GM21723 (cell line): Measurements from ENCODE around the gene IFI27L1.
A peak's percentile ranks its signal among the peaks of the same experiment; 100 is the strongest.

Experiments used
- ATAC-seq: cut with Tn5 transposase; IDR thresholded peaks from one replicate; pipeline ENCODE4 v1.9.1; 2021; ENCODE audit warnings: mild to moderate bottlenecking, moderate library complexity; ENCODE audit not compliant: unreplicated experiment

IFI27L1 gene

DNA sequence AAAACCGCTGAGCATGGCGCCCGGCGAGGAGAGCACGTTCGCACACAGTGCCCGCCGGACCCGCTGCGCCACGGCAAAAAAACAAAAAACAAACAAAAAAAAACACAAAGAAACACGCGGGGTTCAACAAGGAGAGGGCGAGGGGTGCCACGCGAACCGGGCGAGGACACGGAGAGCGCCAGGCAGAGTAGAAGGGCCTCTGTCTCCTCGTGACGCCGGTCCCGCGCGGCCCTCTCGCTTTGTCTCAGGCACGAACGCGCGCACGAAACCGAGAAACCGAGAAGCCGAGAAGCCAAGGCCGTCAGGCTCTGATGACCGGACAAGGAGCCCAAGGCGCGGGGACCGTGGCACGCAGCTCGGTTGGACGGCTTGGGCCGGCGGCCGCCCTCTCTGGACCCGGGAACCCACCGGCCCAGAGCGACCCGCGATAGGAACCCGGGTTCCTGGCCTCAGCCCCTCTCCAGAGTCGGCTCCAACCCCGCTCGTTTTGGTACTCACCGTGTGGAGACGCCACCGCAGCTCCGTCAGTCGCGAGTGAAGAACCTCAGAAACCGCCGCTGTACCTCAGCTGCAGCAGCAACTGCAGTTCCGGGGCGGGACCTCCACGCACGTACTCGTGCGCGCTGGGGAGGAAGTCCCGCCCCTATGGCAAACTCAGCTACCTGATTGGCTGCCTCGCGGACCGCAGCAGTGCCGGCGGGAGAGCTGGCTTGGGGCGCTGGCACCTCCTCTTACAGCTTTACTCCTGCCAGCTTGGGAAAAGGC is at the start of gene IFI27L1, which contains the start of gene DDX24:
Gene IFI27L1 (plus strand): TSS at position 690 of the 765 bp plus-strand sequence. CDS start 15,628 bp downstream, outside the sequence.
Gene DDX24 (minus strand): TSS at position 582 of the 765 bp plus-strand sequence. CDS start 1,460 bp downstream, outside the sequence.
- peak; percentile 99 for ATAC-seq

GRCh38 chr14:94031883-94032279 is 49.2 kb upstream of the IFI27L1 start:
- ATAC-seq: no peak

DNA sequence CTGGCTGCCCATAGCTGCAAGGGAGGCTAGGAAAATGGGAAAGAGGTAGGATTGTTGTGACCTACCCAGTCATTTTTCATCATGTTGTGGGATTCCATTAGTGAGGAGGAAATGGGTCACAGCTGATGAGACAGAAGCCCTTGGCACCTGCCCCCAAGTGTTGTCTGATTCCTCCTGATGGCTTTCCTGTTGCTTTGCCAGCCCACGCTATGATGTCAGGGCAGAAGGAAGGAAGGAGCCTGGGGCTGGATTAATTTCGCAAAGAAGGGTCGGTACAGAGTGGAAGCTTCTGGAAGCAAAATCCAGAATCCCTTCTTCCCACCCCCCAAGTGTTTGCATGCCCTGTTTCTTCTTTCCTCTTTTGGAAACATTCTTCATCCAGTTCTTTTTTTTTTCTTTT is 46.2 kb upstream of the IFI27L1 start:
- no peak for ATAC-seq

GRCh38 chr14:94036313-94037167 is 44.6 kb upstream of the IFI27L1 start:
- peak; percentile 95 for ATAC-seq

GRCh38 chr14:94037954-94038353 is 43.2 kb upstream of the IFI27L1 start:
- no peak for ATAC-seq

GRCh38 chr14:94038510-94038909 is 42.6 kb upstream of the IFI27L1 start:
- no peak for ATAC-seq

- no peak for ATAC-seq
These were observed 42.0 kb upstream of the IFI27L1 start for GRCh38 chr14:94038921-94039629.

- ATAC-seq: no peak
These were observed 40.9 kb upstream of the IFI27L1 start for GRCh38 chr14:94040247-94040646.

- ATAC-seq: no peak
These were observed 40.3 kb upstream of the IFI27L1 start for GRCh38 chr14:94040796-94041195.

DNA sequence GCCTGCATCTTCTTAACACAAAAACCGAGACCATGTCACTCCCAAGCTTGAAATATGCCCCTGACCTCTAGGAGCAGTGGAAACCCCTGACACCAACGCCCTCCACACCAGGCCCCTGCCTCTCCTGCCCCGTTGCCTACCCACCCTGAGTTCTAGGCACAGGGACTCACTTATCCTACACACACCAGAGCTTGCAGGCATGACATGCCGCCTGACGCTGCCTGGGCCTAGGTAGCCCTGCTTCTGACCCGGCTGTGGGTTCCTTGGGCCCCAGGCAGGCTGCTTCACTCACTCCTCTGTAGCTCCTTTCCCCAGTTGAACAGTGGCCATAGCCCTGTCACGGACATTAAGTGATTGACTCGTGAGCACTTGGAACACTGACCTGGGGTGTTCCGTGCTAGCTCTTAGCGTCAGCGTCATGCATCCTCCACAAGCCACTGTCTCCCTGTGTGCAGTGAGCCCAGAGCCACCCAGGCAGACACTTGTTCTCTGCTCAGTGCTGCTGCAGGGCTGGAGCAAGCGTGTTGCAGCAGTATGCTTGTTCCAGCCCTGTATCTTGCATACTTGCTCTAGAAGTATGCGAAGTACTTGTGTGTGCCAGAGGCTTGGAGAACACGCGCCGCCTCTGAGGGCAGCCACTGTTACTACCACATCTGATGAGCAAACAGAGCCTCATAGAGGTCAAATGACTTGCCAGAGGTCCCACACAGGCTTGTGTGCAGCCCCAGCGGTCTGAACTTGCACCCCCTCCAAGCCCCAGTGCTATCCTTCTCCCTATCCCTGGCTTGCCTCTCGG is 39.4 kb upstream of the IFI27L1 start:
- no peak for ATAC-seq

DNA sequence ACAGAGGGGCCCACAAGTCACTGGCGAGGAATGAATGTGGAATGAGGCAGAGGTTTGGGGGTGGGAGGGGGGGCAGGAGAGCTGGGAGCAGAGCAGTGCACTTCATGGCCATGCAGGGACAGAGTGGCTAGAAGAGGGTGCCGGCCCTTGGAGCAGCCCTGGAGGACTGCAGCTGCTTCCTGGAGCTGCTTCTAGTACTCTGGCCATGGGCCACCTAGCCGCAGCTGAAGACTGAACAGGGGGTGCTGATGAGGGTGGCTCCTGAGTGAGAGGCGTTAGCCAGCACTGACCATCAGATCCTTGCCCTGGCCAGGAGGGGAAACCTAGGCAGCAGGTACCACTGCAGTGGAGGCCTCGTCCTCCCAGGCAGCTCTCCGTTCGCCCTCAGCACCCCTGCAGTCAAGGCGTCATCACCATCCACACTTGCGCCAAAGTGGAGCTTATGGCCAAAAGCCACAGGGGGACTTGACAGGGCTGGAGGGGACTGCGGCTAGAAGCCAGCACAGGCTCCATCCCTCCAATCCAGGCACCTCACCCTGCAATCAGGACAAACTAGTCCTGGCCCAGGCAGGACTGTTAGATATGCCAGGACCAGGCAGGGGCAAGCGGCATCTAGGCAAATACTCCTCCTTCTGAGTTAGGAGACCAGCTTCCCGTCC is 38.5 kb upstream of the IFI27L1 start:
- no peak for ATAC-seq

DNA sequence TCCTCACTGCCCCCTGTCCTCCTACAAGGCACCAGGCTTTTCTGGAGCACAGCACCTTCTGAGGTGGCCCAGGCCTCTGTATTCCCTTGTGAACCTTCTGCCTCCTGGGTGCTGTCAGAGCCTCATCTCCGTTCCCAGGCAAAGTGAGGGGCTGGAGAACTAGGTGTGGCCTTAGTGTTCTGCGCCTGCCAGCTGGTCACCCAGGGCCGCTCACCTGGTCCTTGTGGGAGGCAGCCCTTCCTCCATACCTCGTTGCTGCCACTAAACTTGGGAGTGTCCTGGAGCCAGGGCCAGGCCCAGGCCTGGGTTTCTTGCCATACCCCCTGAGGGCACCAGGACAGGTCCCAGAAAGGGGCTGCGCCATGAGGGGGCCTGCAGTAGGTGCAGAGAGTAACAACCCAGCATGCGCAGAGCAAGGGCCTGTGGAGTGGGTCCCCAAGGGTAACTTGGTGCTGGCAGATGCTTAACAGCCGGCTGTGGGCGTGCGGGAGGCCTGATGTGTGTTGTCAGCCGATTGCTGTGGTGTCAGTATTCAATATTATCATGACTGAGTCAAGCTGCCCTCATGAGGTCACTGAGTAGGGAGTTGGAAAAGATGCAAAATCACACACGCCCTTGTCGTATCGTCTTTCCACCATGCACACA is 37.9 kb upstream of the IFI27L1 start:
- no peak for ATAC-seq

DNA sequence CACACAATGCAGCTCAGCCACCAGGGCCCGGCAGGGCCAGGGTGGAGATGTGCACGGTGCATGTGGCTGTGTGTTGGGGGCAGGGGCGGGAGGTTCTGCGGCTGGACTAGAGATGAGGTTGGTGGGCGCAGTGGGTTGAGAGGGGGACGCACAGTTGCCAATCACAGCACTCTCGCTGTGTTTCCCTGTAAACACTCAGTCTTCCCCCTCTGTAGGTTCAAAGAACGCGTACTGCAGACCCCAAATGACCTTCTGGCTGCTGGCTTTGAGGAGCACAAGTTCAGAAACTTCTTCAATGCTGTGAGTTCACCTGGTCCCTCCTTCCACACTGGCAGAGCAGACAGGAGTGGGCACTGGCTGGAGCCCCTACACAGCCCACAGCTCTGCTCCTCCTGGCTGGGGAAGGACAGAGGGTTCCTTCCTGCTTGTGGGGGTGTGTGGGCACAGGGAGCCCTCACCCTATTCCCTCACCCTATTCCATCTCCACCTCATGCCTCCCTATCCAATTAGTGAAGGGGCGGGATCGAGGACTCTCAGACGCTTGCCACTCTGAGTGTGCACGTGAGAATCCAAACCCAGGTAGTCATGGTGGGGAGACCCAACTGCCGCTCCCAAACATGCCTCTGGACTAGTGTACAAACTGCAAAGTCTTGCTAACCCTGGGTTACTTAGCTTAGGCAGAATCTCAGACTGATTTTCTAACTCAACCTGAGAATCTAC is 37.2 kb upstream of the IFI27L1 start:
- ATAC-seq: no peak

DNA sequence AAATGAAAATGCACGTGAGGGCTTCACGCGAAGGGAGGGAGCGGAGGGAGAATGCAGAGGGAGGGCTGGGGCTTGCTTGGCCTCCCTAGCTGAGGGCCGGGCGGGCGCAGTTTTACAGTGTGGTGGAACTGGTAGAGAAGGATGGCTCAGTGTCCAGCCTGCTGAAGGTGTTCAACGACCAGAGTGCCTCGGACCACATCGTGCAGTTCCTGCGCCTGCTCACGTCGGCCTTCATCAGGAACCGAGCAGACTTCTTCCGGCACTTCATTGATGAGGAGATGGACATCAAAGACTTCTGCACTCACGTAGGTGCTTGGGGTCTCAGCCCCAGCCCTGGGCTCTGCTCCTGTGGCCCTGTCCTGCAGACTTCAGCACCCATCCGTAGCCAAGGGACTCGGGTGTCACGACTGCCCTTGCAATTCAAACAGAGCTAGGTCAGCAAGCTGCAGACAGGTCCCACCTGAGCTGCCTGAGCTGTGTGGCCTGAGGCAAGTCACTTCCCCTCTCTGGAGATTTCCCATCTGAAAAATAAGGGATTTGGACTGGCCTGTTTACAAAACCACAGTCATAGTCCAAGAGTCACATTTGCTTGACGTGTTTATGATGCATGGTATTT is 36.5 kb upstream of the IFI27L1 start:
- no peak for ATAC-seq

- no peak for ATAC-seq
These were observed 36.0 kb upstream of the IFI27L1 start for GRCh38 chr14:94045101-94045500.

DNA sequence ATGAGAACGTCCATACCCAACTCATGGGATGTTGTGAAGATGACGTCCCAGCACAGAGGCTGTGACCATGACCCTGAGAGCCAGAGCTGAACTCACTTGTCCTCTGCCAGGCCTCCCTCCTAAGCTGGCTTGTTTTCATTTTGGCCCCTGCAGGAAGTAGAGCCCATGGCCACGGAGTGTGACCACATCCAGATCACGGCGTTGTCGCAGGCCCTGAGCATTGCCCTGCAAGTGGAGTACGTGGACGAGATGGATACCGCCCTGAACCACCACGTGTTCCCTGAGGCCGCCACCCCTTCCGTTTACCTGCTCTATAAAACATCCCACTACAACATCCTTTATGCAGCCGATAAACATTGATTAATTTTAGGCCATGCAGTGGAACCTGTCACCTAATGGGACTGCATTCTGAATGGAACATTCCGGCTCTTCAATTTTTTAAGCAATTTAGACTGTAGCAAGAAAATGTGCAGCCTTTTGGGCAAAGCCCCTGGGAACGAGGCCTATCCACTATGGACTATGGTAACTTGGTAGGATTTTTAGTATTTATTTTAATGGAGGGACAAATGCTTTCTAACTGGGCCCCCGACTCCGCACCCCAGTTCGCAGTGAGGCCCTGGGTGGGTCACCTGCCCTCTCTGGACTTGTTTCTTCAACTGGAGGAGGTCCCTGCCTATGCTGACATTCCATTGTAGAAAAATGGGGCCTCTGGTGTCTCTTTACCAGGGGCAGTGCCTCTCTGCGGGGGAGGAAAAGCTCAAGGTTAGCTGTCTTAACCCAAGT is 35.4 kb upstream of the IFI27L1 start:
- no peak for ATAC-seq

- ATAC-seq: no peak
These were observed 34.3 kb upstream of the IFI27L1 start for GRCh38 chr14:94046696-94047250.
